DMS153 (cell line): ENCODE data around the gene AGAP1.
A peak's percentile ranks its signal among the peaks of the same experiment; 100 is the strongest.
"Not testable (repeated sequence)": the region's sequence is repeated elsewhere in the genome, so short reads cannot be mapped to it uniquely, and the experiment has no call there.

Source experiments
- DNase-seq: peaks from one replicate; lab custom pipeline; 2025; lab: John Stamatoyannopoulos, UW

AGAP1 gene

DNA sequence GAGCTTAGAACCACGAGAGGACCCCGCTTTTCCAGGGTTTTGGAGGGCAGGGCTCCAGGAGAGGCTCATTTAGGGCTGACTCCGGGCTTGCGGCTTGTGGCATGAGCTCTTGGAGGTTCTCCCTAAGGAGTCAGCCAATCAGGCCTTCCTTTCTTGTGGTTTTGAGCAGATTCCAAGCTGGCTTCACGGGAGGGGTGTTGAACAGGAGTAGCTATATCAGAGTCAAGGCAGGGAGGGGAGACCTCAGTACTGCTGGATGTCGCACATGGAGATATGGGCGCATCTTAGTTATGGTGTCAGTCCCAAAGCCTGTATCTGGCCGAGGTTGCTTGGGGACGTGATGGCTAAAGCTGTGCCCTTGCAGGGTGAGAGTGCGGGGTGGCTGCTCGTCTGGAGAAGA is 98.6 kb downstream of the AGAP1 start:
- no peak for DNase-seq

GRCh38 chr2:235592836-235593235 is 99.0 kb downstream of the AGAP1 start:
- DNase-seq, result no peak

DNA sequence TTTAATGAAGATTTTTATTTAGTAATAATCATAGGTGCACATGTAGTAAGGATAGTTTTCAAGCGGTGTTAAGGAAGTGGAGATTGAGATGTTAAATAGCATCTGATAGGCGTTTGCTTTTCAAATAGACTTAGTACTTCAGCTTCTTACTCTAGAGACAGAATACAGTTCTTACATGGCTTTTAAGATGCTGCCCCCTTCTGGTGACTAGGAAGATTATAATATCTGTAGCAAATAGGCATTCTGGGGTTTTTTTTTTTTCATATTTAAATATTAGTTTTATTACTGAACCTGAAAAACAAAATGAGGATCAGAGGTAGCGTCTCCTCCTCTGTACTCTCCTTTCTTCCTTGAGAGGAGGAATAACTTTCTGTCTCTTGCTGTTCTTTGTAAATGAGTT is 100.2 kb downstream of the AGAP1 start:
- peak; percentile 82 for DNase-seq

DNA sequence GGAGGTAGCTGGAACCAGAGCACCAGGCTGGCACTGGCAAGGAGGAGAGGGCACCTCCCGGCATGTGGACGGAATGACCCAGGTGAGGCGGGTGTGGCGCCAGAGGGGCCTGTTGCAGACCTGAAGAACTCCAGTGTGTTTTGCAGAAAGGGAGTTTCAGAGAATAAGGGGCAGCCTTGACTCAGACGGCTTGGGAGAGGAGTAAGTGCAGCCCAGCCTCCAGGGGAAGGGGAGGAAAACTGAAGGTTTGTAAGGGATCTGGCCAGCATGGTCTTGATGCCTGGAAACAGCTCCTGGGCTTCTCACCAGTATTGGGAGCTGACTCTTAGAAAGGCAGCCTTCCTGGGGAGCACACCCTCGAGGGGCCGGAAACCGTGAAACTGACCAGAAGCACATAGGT is 101.1 kb downstream of the AGAP1 start:
- no peak for DNase-seq

GRCh38 chr2:235595422-235596010 is 101.7 kb downstream of the AGAP1 start:
- DNase-seq, result peak; percentile 55

- DNase-seq, result no peak
These were observed 102.4 kb downstream of the AGAP1 start for GRCh38 chr2:235596272-235596671.

- DNase-seq, result no peak
These were observed 103.3 kb downstream of the AGAP1 start for GRCh38 chr2:235597081-235597615.

DNA sequence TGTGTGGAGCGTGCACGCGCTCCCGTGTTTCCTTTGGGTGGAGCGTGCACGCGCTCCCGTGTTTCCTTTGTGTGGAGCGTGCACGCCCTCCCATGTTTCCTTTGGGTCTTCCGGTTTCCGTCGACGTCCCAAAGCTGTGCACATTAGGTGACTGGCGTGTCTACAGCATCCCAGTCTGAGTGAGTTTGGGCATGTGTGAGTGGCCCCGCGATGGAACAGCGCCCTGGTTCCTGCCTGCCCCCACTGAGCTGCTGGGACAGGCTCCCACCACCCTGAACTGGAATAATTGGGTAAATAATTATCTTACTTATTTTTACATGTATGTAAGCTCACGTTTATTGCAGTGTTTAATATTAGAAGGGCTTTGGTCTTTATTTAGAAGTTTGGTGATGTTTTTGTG is 104.2 kb downstream of the AGAP1 start:
- DNase-seq, result no peak

- DNase-seq, result no peak
These were observed 105.0 kb downstream of the AGAP1 start for GRCh38 chr2:235598532-235599531.

DNA sequence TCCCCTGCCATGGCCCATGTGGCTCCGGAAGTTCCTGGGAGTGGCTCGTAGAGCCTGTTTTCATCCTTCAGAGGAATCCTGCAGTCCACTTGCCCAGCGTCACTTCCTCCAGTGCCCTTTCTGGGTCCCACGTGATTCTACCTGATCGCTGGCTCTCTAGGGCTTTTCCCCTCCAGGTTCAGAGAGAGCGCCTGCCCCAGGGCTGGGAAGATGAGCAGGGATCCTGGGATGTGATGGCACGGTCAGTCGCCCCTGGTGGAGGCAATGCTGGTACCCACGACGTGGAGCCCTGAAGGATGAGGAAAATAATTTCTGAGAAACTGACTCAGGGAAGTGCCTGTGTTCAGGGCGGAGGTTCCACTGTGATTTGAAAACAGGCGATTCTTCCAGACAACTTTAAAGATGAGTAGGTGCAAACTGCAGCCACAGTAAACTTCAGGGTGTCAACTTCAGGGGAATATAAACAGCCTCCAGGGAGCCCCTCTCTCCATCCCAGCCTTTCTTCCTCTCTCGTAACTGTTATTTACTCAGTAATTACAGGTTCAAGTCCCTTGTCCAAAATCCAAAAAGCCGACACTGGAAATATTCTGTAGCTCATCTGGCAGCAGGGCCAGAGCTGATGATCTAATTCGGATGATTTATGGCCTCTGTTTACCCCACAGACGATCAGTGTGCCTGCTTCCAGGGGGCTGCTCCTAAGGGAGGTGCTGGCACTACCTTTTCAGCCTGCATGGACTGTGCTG is 105.9 kb downstream of the AGAP1 start:
- no peak for DNase-seq

GRCh38 chr2:235600406-235600805 is 106.6 kb downstream of the AGAP1 start:
- no peak for DNase-seq

DNA sequence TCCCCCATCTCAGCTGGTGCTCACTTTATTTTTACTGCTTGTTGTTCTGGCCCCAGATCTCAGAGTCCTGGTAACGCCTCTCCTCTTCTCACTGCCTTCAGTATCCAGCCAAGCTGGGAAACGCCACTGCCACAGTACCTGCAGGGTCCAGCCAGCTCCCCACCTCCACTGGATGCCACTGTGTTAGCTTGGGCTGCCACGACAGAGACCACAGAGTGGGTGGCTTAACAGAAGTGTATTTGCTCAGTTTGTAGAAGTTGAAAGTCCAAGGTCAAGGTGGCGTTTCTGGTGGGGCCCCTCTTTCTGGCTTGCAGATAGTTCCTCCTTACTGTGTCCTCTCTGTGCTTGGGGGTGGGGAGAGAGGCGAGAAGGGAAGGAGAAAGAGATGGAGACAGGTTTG is 107.1 kb downstream of the AGAP1 start:
- no peak for DNase-seq

GRCh38 chr2:235601960-235602704 is 108.3 kb downstream of the AGAP1 start:
- no peak for DNase-seq

DNA sequence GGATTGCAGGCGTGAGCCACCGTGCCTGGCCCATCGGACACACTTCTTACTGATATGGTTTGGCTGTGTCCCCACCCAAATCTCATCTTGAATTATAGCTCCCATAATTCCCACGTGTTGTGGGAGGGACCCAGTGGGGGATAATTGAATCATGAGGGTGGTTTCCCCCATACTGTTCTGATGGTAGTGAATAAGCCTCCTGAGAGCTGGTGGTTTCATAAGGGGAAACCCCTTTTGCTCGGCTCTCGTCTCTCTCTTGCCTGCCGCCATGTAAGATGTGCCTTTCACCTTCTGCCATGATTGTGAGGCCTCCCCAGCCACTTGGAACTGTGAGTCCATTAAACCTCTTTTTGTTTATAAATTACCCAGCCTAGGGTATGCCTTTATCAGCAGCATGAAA is 109.1 kb downstream of the AGAP1 start:
- DNase-seq, result not testable (repeated sequence)

DNA sequence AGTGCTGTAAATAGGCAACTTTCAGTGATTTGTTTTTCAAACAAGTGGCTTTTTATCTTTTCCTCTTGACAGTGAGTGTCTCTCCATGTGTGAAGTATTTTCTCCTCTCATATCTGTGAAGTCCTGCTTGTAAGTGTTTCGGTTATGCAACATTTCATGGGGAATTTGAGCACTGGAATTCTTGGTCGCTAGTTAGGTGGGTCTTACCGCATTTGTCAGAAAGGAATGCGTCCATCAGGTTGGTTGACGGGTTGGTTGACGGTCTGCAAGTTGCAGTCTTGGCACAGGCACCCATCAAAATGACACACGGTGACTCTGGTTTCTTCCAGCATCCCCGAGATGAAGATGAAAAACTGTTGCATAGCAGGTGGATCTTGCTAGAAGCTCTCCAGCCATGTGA is 109.8 kb downstream of the AGAP1 start:
- DNase-seq, result no peak

- peak; percentile 76 for DNase-seq
These were observed 111.6 kb downstream of the AGAP1 start for GRCh38 chr2:235605312-235606003.

DNA sequence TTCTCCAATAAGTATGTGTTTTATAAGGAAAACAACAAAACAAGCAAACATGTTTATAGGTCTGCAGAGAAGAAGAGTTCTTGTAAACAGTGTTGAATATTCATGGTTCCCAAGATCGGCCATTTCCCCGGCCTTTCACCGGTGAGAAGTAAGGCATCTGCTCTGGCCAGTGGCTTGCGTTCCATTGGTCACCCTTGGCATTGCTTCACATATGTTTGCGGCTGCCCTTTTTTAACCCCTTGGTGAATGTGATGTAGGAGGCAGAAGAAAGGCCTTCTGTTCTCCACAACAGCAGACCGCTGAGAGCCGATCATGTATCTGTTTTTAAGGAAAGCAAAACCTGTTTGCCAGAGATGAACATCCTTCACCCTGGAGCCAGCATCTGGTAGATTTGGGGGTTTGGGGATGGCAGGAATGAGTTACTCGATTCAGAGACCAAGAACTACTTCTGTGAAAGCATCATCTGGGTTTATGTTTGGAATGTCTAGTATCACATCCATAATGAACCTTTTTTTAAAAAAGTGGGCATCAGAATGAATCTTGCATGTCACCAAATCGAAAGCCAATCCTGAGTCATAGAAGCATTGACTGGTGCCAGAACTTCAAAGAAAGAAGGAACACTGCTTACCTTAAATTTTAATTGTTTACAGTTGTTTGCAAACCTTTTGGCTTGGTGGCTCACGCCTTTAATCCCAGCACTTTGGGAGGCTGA is 112.3 kb downstream of the AGAP1 start:
- DNase-seq, result no peak

- no peak for DNase-seq
These were observed 113.8 kb downstream of the AGAP1 start for GRCh38 chr2:235607546-235608199.

DNA sequence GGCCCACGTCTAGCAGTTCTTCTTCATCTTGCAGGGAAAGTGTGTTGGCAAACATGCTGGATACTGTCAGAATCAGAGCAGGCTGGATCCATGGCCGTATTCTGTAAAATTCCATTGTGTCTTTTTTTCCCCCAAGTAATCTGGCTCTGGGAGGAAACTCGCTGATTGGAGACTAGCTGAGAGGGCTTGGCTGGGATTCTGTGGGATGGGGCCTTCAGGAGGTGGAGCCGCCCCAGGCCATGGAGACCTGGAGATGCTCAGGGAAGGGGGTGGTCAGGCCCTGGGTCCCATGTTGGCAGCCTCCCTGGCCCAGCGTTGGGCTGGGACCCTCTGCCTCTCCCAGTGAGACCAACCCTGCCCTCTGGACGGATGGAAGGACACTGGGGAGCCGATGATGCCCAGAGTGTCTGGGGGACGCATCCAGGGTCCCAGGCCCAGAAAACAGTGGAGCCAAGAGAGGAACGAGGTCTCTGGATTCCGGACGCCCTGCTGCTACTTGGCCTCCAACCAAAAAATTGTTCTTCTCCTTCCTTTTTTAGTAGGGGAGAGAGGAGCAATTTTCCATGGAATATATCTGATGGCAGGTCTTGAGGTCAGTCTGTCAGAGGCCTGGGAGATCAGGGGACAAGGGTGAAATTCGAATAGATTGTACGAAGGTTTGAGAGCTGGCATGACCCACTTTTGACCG is 114.5 kb downstream of the AGAP1 start:
- DNase-seq, result no peak
